BE2C (cell line): ENCODE results near the gene CLIC1.

ENCODE experiments used
- DNase-seq: peaks from one replicate; pipeline ENCODE4 v3.0.0-alpha.2; 2020
- H3K27me3 ChIP-seq: fragments of 250-450 bp; sonication (Bioruptor Pico); 2 replicates; pipeline ENCODE4 v1.5.1; 2020; ENCODE audit warnings: mild to moderate bottlenecking
- H3K36me3 ChIP-seq: fragments of 250-450 bp; sonication (Bioruptor Pico); 2 replicates; pipeline ENCODE4 v1.5.1; 2020; ENCODE audit warnings: mild to moderate bottlenecking
- H3K4me1 ChIP-seq: fragments of 250-450 bp; sonication (Bioruptor Pico); 2 replicates; pipeline ENCODE4 v1.5.1; 2020
- H3K4me3 ChIP-seq: 2 replicates; pipeline ENCODE4 v1.5.1; 2011; ENCODE audit warnings: low read depth, low read length
- H3K9me3 ChIP-seq: fragments of 250-450 bp; sonication (Bioruptor Pico); 2 replicates; pipeline ENCODE4 v1.5.1; 2020
- TF ChIP-seq, protein P1 (sequence below): IDR thresholded peaks from 2 replicates; pipeline ENCODE4 v1.5.1; 2012; ENCODE audit warnings: mild to moderate bottlenecking, low read depth, low read length

The CLIC1 gene

GRCh38 chr6:31715022-31715958, 21.0 kb downstream of the CLIC1 start, which contains the start of gene LY6G6D:
LY6G6D (plus strand) TSS chr6:31715348; CDS start chr6:31715356, 8 bp downstream.
- Histone ChIP-seq H3K4me3 (no peak within 1 kb of the TSS), H3K36me3 (no peaks in the 10 kb centered on the region), H3K27me3 (no peaks in the 10 kb centered on the region), H3K4me1 (no peaks in the 10 kb centered on the region), H3K9me3 (no peaks in the 10 kb centered on the region)
- no peak for DNase-seq
- TF ChIP-seq, protein P1, sequence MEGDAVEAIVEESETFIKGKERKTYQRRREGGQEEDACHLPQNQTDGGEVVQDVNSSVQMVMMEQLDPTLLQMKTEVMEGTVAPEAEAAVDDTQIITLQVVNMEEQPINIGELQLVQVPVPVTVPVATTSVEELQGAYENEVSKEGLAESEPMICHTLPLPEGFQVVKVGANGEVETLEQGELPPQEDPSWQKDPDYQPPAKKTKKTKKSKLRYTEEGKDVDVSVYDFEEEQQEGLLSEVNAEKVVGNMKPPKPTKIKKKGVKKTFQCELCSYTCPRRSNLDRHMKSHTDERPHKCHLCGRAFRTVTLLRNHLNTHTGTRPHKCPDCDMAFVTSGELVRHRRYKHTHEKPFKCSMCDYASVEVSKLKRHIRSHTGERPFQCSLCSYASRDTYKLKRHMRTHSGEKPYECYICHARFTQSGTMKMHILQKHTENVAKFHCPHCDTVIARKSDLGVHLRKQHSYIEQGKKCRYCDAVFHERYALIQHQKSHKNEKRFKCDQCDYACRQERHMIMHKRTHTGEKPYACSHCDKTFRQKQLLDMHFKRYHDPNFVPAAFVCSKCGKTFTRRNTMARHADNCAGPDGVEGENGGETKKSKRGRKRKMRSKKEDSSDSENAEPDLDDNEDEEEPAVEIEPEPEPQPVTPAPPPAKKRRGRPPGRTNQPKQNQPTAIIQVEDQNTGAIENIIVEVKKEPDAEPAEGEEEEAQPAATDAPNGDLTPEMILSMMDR: no peak

DNA sequence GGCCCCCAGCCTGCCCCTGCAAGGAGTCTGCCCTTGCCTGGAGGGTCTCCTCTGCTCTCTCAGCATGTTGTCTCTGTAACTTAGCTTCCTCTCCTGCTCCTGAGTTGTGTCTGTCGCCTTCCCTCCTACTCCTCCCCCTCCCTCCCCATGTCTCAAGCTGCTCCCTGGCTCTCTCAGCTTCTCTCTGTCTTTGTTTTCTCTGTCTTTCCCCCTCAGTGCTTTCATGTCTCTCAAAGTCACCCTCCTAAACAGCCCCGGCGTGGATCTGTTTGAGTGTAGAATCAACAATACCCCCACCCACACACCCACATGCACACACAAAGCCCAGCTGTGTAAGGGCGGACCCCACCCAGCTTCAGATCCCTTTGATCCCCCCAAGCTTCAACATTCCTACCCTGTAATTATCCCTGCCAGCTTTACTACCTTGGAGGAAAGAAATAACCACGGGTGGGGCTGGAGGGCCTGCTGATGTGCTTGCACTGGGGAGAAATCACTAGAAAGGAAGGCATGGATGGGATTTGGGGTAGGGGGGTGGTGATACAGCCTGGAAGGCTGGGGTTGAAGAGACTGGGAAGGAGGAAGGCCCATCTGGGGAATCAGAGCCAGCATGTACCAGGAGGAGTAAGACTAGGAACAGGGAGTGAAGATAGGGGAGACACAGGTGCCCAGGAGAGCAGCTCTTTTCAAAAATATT, 22.2 kb downstream of the CLIC1 start:
- Histone ChIP-seq H3K9me3 (no peaks in the 10 kb centered on the region), H3K36me3 (no peaks in the 10 kb centered on the region), H3K4me3 (no peak overlapping the region), H3K27me3 (no peaks in the 10 kb centered on the region), H3K4me1 (no peaks in the 10 kb centered on the region)
- DNase-seq: no peak
- TF ChIP-seq, protein P1: no peak

DNA sequence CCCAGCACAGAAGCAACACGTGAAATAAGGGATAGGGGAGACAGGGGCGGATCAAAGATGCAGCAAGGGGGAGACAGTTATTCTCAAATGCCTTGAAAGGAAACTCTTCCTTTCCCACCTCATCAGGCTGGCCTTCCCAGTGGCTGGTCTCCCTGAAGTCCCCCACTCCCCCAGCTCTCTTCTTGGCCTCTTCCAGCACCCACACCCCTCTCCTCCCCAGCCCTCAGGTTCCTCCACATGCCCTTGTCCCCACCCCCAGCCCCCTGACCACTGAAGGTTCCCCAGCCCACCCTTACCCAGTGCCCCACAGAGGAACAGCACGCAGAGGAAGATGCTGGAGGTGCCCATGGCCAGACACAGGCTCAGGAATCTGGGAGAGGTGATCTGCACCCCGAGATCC, 22.9 kb downstream of the CLIC1 start:
- Histone ChIP-seq H3K4me1 (no peaks in the 10 kb centered on the region), H3K9me3 (no peaks in the 10 kb centered on the region)
- TF ChIP-seq, protein P1: no peak

GRCh38 chr6:31712296-31712695, 24.0 kb downstream of the CLIC1 start:
- H3K36me3 ChIP-seq: no peaks in the 10 kb centered on the region
- no peak for DNase-seq
- no peaks in the 10 kb centered on the region for H3K4me1 ChIP-seq
- H3K4me3 ChIP-seq: no peak overlapping the region
- TF ChIP-seq, protein P1: no peak
- no peaks in the 10 kb centered on the region for H3K27me3 ChIP-seq
- no peaks in the 10 kb centered on the region for H3K9me3 ChIP-seq

More for the DNA sequence above, 22.9 kb downstream of the CLIC1 start:
- Histone ChIP-seq H3K36me3 (no peaks in the 10 kb centered on the region), H3K27me3 (no peaks in the 10 kb centered on the region), H3K4me3 (no peak overlapping the region)
- DNase-seq: no peak

GRCh38 chr6:31711233-31711632, 25.1 kb downstream of the CLIC1 start:
- H3K4me3 ChIP-seq: no peak overlapping the region
- no peaks in the 10 kb centered on the region for H3K9me3 ChIP-seq
- no peaks in the 10 kb centered on the region for H3K27me3 ChIP-seq
- TF ChIP-seq, protein P1: no peak
- H3K36me3 ChIP-seq: no peaks in the 10 kb centered on the region
- no peaks in the 10 kb centered on the region for H3K4me1 ChIP-seq
- DNase-seq: no peak
